GM12873 (cell line): Measurements from ENCODE around the gene GRIN3B.

Experiments
- TF ChIP-seq, protein P1 (sequence below): IDR thresholded peaks from 2 replicates; pipeline ENCODE4 v1.5.1; 2012; ENCODE audit warnings: low read depth, mild to moderate bottlenecking, moderate library complexity, low read length, control low read depth; ENCODE audit not compliant: insufficient read depth; ENCODE audit errors: missing control alignments

The GRIN3B gene

GRCh38 chr19:1051791-1052190 lies 51.6 kb downstream of the GRIN3B start:
- TF ChIP-seq, protein P1, sequence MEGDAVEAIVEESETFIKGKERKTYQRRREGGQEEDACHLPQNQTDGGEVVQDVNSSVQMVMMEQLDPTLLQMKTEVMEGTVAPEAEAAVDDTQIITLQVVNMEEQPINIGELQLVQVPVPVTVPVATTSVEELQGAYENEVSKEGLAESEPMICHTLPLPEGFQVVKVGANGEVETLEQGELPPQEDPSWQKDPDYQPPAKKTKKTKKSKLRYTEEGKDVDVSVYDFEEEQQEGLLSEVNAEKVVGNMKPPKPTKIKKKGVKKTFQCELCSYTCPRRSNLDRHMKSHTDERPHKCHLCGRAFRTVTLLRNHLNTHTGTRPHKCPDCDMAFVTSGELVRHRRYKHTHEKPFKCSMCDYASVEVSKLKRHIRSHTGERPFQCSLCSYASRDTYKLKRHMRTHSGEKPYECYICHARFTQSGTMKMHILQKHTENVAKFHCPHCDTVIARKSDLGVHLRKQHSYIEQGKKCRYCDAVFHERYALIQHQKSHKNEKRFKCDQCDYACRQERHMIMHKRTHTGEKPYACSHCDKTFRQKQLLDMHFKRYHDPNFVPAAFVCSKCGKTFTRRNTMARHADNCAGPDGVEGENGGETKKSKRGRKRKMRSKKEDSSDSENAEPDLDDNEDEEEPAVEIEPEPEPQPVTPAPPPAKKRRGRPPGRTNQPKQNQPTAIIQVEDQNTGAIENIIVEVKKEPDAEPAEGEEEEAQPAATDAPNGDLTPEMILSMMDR, result no peak

- TF ChIP-seq, protein P1, result no peak
Observed at GRCh38 chr19:1052349-1052975, 52.2 kb downstream of the GRIN3B start.

DNA sequence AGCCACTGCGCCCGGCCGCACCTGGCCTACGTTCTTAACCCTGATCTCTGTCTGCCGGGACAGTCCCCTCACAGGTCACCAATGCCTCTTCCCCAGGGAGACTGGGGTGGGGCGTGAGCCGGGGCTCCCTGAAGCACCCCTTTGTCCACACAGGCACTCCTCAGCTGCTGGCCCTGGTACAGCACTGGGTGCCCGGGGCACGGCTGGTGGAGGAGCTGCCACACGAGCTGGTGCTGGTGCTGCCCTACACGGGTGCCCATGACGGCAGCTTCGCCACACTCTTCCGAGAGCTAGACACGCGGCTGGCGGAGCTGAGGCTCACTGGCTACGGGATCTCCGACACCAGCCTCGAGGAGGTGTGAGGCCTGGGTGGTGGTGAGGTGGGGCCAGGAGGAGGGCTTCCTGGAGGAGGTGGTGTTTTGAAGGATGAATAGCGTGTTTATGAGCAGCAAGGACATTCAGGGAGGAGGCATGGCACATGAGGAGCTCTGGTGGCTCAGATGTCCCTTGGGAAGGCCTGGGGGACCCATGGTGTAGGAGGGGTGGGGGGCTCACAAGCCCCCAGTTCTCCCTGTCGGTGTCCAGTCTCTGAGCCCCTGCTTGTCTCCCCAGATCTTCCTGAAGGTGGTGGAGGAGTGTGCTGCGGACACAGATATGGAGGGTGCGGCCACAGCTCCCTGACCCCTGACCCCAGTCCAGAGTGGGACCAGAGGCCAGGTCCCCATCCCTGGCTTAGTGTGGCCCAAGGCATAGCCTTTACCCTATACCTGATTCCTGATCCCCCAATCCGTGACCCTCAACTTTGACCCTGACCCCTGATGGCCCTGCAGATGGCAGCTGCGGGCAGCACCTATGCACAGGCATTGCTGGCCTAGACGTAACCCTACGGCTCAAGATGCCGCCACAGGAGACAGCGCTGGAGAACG lies 53.2 kb downstream of the GRIN3B start:
- TF ChIP-seq, protein P1, result no peak

- TF ChIP-seq, protein P1, result no peak
Observed at GRCh38 chr19:1054102-1055027, 54.1 kb downstream of the GRIN3B start.

- TF ChIP-seq, protein P1, result no peak
Observed at GRCh38 chr19:1055028-1055425, 54.8 kb downstream of the GRIN3B start.

DNA sequence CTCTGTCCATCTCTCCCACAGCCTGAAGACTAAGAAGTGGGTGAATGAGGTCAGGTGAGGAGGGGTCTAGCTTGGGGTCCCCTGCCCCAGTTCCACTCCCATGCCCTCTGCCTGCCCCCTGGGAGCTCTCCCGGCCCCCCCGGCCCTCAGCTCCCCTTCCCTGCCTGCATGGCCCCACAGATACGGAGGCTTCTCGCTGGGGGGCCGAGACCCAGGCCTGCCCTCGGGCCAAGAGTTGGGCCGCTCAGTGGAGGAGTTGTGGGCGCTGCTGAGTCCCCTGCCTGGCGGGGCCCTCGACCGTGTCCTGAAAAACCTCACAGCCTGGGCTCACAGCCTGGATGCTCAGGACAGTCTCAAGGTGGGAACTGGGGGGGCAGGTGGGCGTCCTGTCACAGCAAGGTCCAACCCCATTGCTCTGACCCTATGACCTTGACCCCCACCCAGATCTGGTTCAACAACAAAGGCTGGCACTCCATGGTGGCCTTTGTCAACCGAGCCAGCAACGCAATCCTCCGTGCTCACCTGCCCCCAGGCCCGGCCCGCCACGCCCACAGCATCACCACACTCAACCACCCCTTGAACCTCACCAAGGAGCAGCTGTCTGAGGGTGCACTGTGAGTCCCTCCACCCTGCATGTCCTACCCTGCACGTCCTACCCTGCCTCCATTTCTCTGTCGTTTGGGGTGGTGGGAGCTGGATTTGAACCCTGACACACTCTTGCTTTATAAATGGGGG lies 55.8 kb downstream of the GRIN3B start:
- TF ChIP-seq, protein P1, result no peak
